HG02884 (cell line): ENCODE results near the gene PRKAR1B.

Experiments used
- ATAC-seq: cut with Tn5 transposase; IDR thresholded peaks from one replicate; pipeline ENCODE4 v1.9.1; 2021; ENCODE audit warnings: mild to moderate bottlenecking, moderate library complexity; ENCODE audit not compliant: unreplicated experiment

Gene PRKAR1B

GRCh38 chr7:527723-528122, 199.4 kb downstream of the PRKAR1B start:
- no peak for ATAC-seq

- no peak for ATAC-seq
These were observed 200.5 kb downstream of the PRKAR1B start for GRCh38 chr7:526460-527034.

GRCh38 chr7:525740-526139, 201.3 kb downstream of the PRKAR1B start:
- no peak for ATAC-seq

- no peak for ATAC-seq
These were observed 202.3 kb downstream of the PRKAR1B start for GRCh38 chr7:524800-525199.

GRCh38 chr7:523347-524336, 203.4 kb downstream of the PRKAR1B start:
- no peak for ATAC-seq

DNA sequence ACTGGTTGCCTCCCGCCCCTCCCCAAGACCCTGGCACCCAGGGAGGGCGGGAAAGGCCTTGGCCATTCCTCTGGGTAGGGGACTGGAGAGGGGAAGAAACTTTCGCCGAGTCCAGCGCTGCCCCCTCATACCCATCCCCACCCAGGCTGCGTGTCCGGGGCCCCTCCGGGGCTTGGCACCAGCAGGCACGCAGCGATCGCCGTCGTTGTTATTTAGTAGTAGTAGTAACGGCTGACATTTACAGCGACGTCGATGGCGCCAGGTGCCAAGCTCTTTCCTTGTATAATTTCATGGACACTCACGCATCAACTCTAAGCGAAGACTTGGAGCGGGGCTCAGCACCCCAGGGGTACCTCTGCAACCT, 204.1 kb downstream of the PRKAR1B start:
- no peak for ATAC-seq

- peak; percentile 39 for ATAC-seq
These were observed 204.8 kb downstream of the PRKAR1B start for GRCh38 chr7:522071-522950.

DNA sequence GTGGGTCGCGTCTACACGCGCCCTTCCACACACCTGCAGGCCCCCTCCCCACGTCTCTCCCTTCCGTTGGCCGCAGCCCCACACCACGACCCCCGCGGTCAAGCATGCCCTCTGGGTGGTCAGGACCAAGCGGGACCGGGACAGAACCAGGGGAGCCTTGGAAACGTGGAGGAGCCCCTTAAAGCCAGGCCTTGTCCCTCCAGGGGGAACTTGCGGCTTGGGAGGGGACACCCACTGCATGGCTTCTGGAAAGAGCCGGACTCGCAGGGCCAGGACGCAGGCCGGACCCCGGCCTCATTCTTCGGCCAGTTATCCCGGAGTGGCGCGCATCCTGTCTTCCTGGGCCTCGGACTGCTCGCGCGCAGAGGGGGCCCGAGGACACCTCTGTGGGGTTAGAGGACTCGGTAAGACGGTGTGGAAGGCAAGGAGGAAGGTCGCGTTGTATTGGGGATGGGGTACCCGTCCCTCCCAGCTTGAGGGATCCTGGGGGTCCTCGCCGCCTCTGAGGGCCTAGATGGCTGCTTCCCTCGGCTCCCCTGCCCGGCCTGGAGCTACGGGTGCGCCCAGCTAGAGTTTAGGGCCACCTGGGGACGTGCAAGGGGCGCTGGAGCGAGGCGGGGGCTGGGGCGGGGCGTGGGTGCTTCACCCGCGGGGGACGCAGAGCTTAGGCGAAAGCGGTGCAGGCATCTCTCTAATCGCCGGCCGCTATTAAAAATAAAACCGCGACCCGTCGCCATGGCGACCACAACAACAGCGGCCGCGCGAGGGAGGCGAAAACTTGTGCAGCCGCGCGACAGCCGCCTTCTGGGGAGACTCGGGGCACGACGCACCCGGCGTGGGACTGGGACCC, 205.6 kb downstream of the PRKAR1B start:
- no peak for ATAC-seq

DNA sequence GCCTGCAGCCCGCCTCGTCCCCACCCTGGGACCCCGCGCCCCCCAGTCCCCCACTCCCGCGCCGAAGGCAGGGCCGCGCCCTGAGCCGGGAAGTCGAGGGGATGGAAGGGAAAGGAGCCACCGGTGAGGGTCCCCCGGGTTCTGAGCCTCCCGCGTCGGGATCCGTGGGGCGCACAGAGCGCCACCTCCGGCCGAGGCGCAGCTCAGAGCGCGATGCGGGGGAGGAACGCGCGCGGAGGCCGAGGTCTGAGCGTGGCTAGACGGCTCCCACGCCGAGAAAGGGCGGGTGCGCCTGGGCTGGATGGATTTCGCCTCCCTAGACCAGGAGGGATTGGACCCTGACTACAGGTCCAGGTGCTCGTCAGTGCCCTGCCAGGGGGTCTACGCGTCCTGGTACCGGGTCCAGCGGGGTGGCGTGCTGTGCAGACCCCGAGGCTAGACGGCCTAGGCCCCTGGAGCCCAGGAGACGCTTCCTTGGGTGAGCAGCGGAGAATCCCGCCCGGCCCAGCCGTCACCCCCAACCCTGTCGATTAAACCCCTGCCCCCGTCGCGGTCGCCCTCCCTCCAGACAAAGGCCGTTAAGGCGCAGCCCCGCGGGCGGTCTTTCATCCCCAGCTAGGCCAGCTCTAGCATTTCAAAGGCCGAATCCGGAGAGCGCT, 206.4 kb downstream of the PRKAR1B start:
- ATAC-seq, result no peak

- no peak for ATAC-seq
These were observed 207.3 kb downstream of the PRKAR1B start, which contains the start of gene PDGFA for GRCh38 chr7:519484-520390. Gene PDGFA (minus strand): TSS chr7:519846. CDS start chr7:519001, 845 bp downstream.

- ATAC-seq, result no peak
These were observed 208.2 kb downstream of the PRKAR1B start for GRCh38 chr7:518630-519483.

DNA sequence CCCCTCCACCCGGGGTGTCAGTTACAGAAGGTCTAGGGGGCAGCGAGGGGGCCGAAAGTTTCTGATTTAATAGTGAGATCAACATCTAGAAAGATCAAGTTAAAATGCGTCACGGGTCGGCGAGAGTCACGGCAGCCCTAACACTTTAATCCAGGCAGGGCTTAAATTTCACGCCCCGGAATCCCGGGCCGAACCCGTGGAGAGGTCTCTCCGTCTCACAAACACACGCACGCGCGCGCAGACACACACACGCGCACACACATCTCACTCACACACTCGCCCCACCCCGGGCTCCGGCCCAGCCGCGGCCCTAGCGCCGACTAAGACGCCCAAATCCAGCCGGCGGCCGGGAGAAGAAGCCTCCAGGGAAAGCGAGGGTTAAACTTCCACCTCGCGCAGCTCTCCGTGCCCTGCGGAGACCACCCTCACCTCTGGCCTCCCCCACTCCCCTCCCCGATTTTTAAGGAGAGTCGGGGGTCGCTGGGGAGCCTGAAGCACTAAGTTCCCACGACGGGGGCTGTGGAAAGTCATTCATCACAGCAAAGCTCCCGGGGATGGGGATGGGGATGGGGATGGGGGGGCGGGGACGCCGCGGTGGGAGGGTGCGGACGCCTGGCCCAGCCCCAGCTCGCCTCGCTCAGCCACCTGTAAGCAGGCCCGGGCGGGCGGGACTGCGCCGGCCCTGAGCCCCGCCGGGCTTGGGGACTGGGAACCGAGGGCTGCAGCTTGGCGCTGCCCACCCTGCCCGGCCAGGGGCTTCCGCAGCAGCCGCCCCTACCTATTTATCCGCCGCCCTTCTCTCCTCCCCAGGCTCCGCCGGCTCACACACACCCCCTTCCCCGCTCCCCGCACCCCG, 209.1 kb downstream of the PRKAR1B start:
- no peak for ATAC-seq

- no peak for ATAC-seq
These were observed 210.2 kb downstream of the PRKAR1B start for GRCh38 chr7:516606-517456.

- no peak for ATAC-seq
These were observed 210.9 kb downstream of the PRKAR1B start for GRCh38 chr7:516216-516605.

- no peak for ATAC-seq
These were observed 211.5 kb downstream of the PRKAR1B start for GRCh38 chr7:515628-516027.
